HG03064 (cell line): ENCODE data around the gene RPL41.

Source experiments
- ATAC-seq: cut with Tn5 transposase; IDR thresholded peaks from one replicate; pipeline ENCODE4 v1.9.1; 2021; ENCODE audit warnings: low read depth; ENCODE audit not compliant: unreplicated experiment

Gene RPL41

GRCh38 chr12:56164345-56164729, 47.9 kb downstream of the RPL41 start:
- ATAC-seq = no peak

- ATAC-seq = no peak
These were observed 48.9 kb downstream of the RPL41 start for GRCh38 chr12:56165369-56165768.
